NCI-H1105 (cell line): ENCODE results near the gene SYNGR2.
"Not testable (repeated sequence)": the region's sequence is repeated elsewhere in the genome, so short reads cannot be mapped to it uniquely, and the experiment has no call there.

ENCODE experiments used
- DNase-seq: peaks from one replicate; lab custom pipeline; 2025; lab: John Stamatoyannopoulos, UW

The SYNGR2 gene

DNA sequence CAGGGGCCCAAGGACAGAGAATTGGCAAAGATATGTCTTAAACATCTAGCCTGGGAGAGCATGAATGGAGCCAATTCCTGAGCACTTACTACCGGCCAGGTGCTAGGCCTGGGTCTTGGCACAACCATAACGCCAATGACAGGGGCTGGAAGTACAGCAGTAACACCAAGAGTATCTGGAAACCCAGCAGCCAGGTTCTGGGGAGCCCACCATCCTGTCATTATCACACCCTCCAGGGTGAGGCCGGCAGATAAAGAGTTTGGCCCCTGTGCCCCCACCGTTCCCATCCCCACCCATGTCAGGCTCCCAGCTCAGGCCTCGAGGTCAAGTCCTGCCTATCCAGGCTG is 38.3 kb upstream of the SYNGR2 start:
- no peak for DNase-seq

GRCh38 chr17:78130437-78131101 is 37.8 kb upstream of the SYNGR2 start, which contains the start of gene TMC8:
Gene TMC8, plus strand, starts transcription at chr17:78130771. Its CDS starts 818 bp downstream, at chr17:78131589.
- no peak for DNase-seq

- DNase-seq, result no peak
Measured at GRCh38 chr17:78131172-78132083, 37.0 kb upstream of the SYNGR2 start.

- no peak for DNase-seq
Measured at GRCh38 chr17:78132084-78132676, 36.2 kb upstream of the SYNGR2 start.

- no peak for DNase-seq
Measured at GRCh38 chr17:78132767-78133178, 35.6 kb upstream of the SYNGR2 start.

DNA sequence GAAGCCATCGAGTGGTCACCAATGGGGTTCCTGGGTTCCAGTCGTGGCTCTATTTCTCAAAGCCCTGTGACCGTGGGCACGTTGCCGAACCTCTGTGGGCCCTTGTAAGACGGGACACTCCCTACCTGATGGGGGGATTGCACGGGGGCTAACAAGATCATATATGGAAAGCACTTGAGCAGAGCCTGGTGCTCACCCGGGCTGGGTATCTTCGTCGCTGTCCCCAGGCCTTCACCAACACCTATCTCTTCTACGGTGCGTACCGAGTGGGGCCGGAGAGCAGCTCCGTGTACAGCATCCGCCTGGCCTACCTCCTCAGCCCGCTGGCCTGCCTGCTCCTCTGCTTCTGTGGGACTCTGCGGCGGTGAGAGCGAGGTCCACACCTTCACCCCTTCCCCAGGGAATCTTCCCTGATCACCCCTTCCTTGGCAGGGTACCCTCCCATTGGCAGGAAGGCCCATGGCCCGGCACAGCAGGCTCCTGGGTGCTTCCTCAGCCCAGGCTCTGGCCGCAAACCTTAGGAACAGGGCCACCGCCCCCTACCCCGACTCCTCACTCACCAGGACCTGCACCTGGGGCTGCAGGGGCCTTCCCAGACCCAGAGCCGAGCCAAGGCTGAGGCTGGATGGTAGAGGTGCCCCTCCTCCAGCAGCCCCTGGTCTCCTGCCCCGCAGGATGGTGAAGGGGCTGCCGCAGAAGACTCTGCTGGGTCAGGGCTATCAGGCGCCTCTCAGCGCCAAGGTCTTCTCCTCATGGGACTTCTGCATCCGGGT is 35.0 kb upstream of the SYNGR2 start:
- no peak for DNase-seq

- DNase-seq, result no peak
Measured at GRCh38 chr17:78133971-78134898, 34.1 kb upstream of the SYNGR2 start.

DNA sequence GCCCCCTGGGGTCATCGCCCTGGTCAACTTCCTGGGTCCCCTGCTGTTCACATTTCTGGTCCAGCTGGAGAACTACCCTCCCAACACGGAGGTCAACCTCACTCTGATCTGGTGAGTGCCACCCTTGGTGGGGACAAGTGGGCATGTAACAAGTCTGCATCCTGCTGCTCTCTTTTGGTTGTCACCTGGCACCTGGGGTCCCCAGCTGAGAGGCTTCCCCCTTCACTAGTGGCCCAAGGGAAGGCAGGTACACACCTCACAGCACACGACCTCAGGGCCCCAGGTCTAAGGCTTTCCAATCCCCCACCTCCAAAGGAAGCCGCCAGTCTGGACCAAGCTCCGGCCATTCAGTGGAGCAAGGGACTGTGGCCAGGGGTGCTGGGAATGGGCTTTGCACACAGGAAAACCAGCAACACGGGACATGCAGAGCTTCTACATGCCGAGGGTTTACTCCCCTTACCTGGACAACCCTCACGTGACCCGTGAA is 33.4 kb upstream of the SYNGR2 start:
- no peak for DNase-seq

DNA sequence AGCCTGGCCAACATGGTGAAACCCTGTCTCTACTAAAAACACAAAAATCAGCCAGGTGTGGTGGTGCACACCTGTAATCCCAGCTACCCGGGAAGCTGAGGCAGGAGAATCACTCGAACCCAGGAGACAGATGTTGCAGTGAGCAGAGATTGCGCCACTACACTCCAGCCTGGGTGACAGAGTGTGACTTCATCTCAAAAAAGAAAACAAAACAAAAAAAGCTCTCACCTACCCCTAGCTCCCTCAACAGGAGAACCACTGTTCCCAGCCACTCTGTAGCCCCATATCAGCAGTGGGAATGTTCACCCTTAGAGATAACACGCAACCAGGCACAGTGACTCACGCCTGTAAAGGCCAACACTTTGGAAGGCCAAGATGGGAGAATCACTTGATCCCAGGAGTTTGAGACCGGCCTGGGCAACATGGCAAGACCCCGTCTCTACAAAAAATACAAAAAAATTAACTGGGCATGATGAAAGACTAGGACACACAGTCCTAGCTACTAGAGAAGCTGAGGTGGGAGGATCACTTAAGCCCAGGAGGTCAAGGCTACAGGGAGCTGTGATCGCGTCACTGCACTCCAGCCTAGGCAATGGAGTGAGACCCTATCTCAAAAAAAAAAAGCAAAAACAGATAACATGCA is 32.4 kb upstream of the SYNGR2 start:
- DNase-seq, result no peak

DNA sequence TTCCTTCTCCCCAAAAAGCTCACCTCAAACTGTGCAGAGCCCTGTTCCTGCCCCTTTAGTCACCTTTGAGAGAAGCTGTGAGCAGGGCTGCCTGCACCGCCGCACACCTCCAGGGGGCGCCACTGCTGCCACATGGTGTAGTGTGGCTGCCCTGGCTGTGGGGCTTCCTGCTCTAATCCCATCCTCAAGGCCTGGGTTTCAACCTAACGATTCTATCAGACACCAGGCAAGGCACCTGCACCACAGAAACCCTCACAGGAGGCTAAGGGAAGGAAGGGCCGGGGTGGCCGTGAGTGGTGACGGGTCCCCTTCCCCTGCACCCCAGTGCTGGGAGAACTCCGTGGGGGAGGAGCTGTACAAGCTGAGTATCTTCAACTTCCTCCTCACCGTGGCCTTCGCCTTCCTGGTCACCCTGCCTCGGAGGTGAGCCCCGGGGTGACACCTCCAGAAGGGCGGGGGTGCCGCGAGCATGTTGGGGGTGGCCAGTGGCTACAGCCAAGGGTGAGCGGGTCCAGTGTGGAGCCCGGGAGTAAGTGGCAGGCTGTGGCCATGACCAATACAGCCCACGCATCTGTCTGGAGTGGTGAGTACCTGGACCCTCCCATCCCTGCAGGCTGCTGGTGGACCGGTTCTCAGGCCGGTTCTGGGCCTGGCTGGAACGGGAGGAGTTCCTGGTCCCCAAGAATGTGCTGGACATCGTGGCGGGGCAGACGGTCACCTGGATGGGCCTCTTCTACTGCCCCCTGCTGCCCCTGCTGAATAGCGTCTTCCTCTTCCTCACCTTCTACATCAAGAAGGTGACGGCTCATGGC is 30.8 kb upstream of the SYNGR2 start:
- DNase-seq, result no peak

GRCh38 chr17:78138204-78139060 is 29.9 kb upstream of the SYNGR2 start:
- DNase-seq, result no peak

- DNase-seq, result not testable (repeated sequence)
Measured at GRCh38 chr17:78139861-78140168, 28.6 kb upstream of the SYNGR2 start.

DNA sequence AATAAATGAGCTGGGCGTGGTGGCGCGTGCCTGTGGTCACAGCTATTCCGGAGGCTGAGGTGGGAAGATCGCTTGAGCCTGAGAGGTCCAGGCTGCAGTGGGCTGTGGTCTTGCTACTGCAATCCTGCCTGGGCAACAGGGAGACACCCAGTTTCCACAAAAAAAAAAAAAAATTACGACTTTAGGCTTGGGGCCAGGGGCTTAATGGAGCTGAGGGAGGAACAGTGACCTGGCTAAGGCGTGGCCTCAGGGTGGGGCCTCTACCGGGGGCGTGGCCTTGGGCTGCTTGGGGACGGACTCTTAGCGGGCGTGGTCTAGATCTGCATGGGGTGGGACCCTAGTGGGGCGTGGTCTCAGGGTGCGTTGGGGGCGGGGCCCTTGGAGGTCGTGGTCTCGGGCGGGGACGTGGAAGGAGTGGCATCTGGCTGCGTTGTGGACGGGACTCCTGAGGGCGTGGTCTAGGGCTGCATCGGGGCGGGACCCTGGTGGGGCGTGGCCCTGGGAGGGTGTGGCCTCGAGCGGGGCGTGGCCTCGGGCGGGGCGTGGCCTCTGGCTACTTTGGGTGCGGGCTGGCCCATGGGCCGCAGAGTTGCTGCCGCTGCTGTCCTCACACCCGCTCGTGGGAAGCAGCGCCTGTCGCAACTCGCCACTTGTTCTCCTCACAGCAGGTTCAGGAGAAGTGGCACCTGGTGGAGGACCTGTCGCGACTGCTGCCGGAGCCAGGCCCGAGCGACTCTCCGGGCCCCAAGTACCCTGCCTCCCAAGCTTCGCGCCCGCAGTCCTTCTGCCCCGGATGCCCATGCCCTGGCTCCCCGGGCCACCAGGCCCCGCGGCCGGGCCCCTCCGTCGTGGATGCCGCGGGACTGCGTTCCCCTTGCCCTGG is 28.0 kb upstream of the SYNGR2 start:
- DNase-seq, result peak; percentile 82

DNA sequence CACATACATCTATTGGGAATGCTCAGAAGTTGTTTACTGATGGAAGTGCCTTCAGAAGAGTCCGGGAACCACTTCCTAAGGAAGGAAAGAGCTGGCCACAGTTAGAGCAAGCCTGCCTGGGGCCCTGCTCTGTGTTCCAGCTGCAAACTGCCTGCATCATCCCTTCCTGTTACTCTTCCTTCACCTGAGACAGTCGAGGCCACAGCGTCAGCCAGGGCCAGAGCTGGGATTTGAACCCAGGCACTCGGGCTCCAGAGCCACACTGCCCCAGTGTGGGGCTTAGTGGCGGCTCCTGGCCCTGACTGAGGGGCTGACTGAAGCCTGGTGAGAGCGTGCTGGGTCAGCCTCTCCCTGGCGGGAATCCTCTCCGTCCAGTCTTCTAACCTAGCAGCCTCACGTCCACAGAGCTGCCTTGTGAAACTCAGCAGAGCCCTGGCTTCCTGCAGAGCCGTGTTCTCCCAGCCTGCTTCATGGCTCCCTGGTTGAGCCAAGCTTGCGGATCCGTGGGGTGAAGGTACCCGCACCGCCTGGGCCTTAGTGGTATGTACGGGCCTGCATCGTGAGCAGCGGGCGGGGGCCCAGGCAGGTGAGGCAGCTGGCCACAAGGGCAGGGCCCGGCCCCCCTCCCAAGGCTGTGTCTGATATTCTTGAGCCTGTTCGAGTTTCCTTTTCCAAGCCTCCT is 26.8 kb upstream of the SYNGR2 start:
- no peak for DNase-seq

- no peak for DNase-seq
Measured at GRCh38 chr17:78142119-78142861, 26.1 kb upstream of the SYNGR2 start.
